ENCODE measurements around the gene ARHGAP26. TPM values are rescaled to one million over a fixed set of nuclear protein-coding genes. Genes with fewer than 3 reads are reported as not detected.

ARHGAP26 gene
- polyA plus RNA-seq, 1 donor: 14.7 TPM

DNA sequence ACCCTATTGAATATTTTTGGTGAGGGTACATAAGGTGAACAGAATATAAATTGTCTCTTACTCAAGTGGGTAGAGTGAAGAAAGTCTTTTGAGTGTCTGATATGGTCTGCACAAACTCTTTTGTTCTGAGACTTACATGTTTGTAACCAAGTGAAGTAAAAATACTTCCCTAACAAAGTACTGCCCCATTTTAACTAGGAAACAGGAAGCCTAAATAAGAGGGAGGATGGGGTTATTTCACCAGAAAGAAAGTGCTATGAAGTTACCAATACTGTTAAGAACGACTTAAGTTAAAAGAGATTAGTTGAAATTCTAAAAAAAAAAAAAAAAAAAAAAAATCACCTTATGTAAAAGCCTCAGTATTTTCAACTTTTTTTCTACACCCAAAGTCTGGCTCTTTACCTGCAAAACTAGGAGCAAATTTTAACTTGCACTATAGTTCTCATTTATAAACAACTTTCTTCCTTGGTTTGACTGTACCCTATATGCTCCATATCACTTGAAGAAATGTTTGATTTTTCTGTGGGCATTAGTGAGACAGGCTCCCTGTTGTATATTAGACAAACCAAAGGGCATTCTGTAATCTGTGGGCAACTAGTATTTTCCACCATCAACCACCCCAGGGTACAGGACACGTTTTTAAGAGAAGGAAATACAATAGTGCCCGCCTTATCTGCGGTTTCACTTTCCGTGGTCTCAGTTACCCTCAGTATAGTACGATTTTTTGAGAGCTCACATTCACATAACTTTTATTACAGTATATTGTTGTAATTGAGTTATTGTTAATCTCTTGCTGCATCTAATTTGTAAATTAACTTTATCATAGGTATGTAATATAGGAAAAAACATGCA lies 505.6 kb downstream of the ARHGAP26 start:
- no peak for DNase-seq

DNA sequence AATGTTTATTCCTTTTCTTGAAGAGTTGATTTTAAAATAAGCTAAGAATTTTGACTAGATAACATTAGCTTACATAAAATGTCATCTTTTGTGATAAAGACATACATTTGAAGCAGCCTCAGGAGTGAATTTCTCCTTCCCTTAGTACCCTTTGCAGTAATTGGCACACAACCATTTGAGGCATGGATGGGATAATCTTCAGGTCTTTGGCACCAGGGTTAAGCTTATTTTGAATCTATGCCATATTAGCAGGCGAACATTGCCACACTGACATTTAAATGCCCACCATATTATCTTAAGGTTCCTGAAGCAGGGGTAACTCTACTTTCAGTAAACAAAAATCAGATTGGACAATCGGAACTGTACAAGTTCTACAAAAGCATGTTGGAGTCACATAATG lies 507.4 kb downstream of the ARHGAP26 start:
- DNase-seq: no peak

Other genes starting within 250 kb of the ARHGAP26 start
- gene FGF1, start 84.3 kb upstream of the ARHGAP26 start, polyA plus RNA-seq (ENCODE audit: insufficient read length): 17.4 TPM

Measured in left kidney (tissue), 2 donors.